ENCODE measurements around the gene GCC2.

GRCh38 chr2:108448678-108449409 lies at the start of gene GCC2:
- TF ChIP-seq CTCF (conservative IDR thresholded peaks at IDR 0.05) (no peak), ZFX (IDR thresholded peaks at IDR 0.05) (peak; percentile 37)
